Measurements from ENCODE around the gene HLA-DMA. TPM values are rescaled to one million over a fixed set of nuclear protein-coding genes. Genes with fewer than 3 reads are reported as not detected.

HLA-DMA gene
- total RNA-seq, 1 donor from 2014 or later: 8.7 TPM

DNA sequence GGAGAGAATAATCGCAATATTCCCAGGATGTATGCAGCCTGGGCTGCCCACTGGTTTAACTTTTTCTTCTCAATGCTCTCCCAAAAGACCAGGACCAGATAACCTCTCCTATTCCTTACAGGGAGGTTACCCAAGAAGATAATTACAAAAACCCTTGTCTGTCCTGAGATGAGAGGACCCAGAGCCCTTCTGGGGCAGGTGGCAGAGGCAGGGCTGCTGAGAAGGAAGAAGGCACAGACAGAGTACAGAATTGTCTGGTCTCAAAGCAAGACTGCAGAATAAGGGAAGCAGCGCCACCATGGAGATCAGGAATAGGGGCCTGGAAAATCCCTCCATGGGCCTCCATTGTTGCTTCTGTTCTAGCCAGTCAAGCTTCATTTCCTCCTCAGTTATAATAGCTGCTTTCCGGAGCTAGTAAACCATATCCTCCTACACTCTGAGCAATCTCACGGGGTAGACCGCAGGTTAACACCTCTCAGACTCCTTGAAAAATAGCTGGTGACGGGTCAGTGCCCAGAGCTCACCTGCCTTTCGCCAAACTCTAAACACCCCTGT, 11.6 kb downstream of the HLA-DMA start:
- H3K27me3 Mint-ChIP-seq: peaks cover 5% of the 10 kb centered on the region
- peaks cover 53% of the 10 kb centered on the region for H3K4me1 Mint-ChIP-seq
- intact Hi-C loops (cut with micrococcal nuclease): loop anchor here (1.0 kb wide), 2 partner anchors 26 to 47 kb away; no protein-coding TSS in a partner anchor
- H3K4me3 Mint-ChIP-seq: peak overlapping the region; percentile 81
- H3K27ac Mint-ChIP-seq: peak overlapping the region; percentile 84
- H3K36me3 Mint-ChIP-seq (ENCODE audit: low read depth): peaks cover 2% of the 10 kb centered on the region
- H3K9me3 Mint-ChIP-seq: no peaks in the 10 kb centered on the region
- peak; percentile 84 for DNase-seq

DNA sequence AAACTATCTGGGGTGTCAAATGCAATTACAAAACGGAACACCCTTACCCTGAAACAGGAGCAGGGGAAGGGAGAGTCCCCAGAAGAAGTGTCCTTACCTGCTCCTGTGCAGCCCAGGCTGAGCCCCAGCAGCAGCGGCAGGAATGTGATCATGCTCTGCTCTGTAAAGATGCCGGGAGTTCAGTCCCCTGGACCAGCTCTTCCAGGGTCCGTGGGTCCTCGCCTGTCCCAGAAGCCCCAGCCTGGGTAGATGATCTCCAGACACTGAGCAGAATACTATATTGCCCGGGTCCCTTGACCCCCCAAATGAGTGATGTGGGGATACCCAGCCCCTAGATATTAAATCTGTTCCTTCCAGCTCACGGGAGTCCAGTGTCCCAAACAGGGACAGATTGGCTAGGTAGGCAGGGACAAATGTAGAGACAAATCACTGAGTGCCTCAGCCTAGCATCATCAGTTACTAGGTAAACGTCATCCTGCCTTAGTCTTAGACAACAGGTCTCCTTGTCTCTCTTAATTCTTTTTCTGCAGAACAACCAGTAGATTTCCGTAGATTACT, 12.2 kb downstream of the HLA-DMA start, which contains the start of gene HLA-DMB:
HLA-DMB (minus strand) TSS at position 373 of the 558 bp plus-strand sequence; CDS start at position 152, 221 bp downstream.
- Mint-ChIP-seq H3K4me3 (peak within 1 kb of the TSS; percentile 81), H3K27me3 (peaks cover 5% of the 10 kb centered on the region), H3K9me3 (no peaks in the 10 kb centered on the region), H3K27ac (peak within 1 kb of the TSS; percentile 84), H3K36me3 (ENCODE audit: low read depth) (peaks cover 2% of the 10 kb centered on the region), H3K4me1 (peaks cover 52% of the 10 kb centered on the region)
- DNase-seq: peak; percentile 88
- intact Hi-C loops (cut with micrococcal nuclease): loop anchor here (1.0 kb wide), 2 partner anchors 27 to 46 kb away; no protein-coding TSS in a partner anchor

DNA sequence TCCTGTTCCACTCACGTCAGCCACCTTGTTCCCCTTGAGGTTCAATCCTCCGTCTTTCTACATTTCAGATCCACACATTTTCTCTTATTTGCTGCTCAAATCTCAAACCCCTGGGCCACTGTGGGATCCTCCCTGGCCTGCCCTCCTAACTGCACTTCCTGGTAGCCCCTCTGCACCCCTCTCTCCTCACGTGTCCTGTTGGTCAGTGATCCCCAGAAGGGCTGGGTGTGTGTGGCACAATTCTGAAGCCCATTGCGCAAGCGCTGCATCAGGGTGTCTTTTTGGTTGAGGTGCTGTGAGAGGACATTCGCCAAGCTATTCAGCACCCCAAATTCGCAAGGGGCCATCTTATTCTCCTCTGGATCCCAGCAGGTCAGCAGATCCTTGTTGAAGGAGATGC, 14.4 kb downstream of the HLA-DMA start:
- DNase-seq: peak; percentile 55
- Mint-ChIP-seq H3K4me1 (peaks cover 34% of the 10 kb centered on the region), H3K9me3 (no peaks in the 10 kb centered on the region), H3K27me3 (peaks cover 5% of the 10 kb centered on the region), H3K36me3 (ENCODE audit: low read depth) (peaks cover 2% of the 10 kb centered on the region), H3K4me3 (no peak overlapping the region), H3K27ac (no peak overlapping the region)
- intact Hi-C loops (cut with micrococcal nuclease): no loop called here

DNA sequence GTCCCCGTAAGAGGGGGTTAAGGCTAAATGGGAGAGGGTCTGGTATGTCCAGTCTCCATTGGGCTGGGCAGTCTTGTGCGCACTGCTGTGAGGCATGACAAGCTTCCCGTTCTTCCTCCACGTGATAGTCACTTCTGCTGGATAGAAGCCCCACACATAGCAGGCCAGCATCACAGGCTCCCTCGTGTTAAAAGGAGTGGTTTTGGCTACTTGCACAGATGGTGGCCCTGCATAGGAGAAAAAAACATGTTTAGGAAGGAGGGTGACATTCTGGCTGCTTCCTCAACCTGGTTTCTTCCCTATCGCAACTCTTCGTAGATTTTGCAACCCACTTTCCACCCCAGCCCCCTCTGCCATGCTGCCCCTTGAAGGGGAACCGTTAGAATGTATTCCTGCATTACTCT, 15.7 kb downstream of the HLA-DMA start:
- intact Hi-C loops (cut with micrococcal nuclease): no loop called here
- H3K9me3 Mint-ChIP-seq: no peaks in the 10 kb centered on the region
- peaks cover 2% of the 10 kb centered on the region for H3K36me3 Mint-ChIP-seq (ENCODE audit: low read depth)

DNA sequence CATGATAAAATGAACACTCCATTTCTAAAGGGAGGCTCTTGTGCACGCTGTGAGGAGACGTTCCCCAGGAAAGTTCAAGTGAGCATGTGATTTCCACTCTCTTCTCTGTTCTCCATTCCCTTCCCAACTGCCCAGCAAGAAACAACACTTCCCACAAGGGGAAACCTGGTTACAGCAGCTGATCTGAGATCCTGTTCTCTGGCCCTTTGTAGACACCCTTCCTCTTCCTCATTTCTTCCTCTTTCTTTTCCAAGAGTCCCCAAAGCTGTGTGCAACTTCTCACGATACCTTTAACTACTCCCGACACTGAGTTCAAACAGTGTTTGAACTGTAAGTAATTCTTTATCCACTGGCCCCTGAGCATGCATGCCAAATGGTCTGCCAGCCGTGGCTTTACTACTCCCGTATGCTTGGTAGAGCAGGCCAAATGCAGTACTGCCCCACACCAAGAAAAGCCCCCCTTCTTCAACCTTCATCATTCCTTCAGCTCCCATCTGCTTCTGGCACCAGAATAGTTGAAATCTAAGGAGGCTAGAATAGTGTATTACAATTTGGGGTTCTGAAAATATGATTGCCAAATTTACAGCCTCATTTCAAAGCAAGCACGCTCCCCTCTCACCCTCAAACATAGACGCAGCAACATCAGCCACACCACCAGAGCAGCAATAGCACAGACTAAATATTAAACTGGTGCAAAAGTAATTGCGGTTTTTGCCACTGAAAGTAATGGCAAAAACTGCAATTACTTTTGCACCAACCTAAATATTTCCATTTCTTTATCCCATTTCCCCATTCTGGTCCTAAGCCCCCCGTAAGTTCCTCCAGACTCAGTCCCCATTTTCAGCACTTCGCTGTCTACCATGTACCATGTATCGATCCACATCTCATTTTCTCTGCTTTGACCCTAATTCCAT, 16.4 kb downstream of the HLA-DMA start:
- Mint-ChIP-seq H3K36me3 (ENCODE audit: low read depth) (peaks cover 2% of the 10 kb centered on the region), H3K27me3 (peaks cover 12% of the 10 kb centered on the region), H3K9me3 (no peaks in the 10 kb centered on the region), H3K4me1 (peaks cover 21% of the 10 kb centered on the region), H3K27ac (no peak overlapping the region), H3K4me3 (no peak overlapping the region)
- no peak for DNase-seq
- intact Hi-C loops (cut with micrococcal nuclease): no loop called here

More for the DNA sequence above, 15.7 kb downstream of the HLA-DMA start:
- peak; percentile 53 for DNase-seq
- Mint-ChIP-seq H3K4me3 (no peak overlapping the region), H3K27ac (no peak overlapping the region), H3K4me1 (peaks cover 26% of the 10 kb centered on the region), H3K27me3 (peaks cover 9% of the 10 kb centered on the region)

DNA sequence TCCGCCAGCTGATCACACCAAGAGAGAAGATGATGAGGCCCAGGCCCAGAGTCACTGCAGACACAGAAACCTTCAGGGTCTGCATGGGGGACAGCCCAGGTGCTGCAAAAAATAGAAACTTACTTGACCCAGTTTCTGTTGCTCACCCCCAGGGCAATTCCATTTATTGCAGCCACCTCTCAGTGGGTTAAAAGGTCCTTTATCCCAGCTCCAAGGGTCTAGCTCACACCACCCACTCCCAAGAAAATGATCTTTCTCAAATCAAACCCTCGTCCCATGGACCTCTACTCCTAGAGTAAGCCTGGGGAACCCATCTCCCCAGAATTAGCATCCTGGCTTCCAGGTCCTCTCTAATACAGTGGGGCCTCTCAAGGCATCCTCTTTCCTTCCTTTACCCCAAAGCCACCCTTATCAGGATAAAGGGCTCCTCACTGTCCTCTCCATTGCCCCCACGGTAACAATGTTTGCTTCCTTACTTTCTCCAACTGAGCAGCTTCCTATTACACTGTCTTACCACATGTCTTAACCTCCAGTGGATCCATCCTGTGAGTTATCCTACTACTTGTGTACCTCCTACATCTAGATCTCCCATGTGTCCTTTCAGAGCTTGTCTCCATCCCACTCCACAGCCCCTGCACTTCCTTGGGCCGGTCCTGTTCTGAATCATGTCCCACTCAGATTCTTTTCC, 17.2 kb downstream of the HLA-DMA start:
- H3K27ac Mint-ChIP-seq: no peak overlapping the region
- H3K9me3 Mint-ChIP-seq: no peaks in the 10 kb centered on the region
- DNase-seq: peak; percentile 53
- H3K4me3 Mint-ChIP-seq: no peak overlapping the region
- intact Hi-C loops (cut with micrococcal nuclease): no loop called here
- H3K27me3 Mint-ChIP-seq: peaks cover 19% of the 10 kb centered on the region
- peaks cover 2% of the 10 kb centered on the region for H3K36me3 Mint-ChIP-seq (ENCODE audit: low read depth)
- peaks cover 13% of the 10 kb centered on the region for H3K4me1 Mint-ChIP-seq

DNA sequence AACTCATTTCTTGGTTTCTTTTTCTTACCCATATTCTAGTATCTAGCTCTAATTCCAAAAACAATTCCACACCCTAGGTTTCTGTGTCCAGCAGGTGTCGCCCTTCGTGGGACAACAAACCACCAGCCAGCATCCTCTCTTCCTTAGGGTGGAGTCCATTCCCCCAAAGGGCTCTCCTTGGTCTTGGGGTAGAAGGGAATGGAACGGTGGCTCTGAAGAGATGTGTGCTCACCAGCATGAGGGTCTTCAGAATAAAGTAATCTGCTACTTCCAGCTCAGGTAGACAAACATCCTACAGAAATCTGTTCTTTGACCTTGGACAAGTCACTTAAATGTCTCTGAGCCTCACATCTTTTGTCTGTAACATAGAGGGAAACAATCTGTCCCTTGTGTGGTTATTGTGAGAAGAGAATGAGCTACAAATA, 19.2 kb downstream of the HLA-DMA start:
- peak; percentile 93 for DNase-seq
- peaks cover 26% of the 10 kb centered on the region for H3K27me3 Mint-ChIP-seq
- H3K4me3 Mint-ChIP-seq: no peak overlapping the region
- intact Hi-C loops (cut with micrococcal nuclease): loop anchor here (1.0 to 5.0 kb wide), 4 partner anchors 19 to 52 kb away; partner anchors contain the start of genes BRD2 and HLA-DMA
- peaks cover 5% of the 10 kb centered on the region for H3K4me1 Mint-ChIP-seq
- peaks cover 2% of the 10 kb centered on the region for H3K36me3 Mint-ChIP-seq (ENCODE audit: low read depth)
- H3K9me3 Mint-ChIP-seq: no peaks in the 10 kb centered on the region
- H3K27ac Mint-ChIP-seq: no peak overlapping the region

DNA sequence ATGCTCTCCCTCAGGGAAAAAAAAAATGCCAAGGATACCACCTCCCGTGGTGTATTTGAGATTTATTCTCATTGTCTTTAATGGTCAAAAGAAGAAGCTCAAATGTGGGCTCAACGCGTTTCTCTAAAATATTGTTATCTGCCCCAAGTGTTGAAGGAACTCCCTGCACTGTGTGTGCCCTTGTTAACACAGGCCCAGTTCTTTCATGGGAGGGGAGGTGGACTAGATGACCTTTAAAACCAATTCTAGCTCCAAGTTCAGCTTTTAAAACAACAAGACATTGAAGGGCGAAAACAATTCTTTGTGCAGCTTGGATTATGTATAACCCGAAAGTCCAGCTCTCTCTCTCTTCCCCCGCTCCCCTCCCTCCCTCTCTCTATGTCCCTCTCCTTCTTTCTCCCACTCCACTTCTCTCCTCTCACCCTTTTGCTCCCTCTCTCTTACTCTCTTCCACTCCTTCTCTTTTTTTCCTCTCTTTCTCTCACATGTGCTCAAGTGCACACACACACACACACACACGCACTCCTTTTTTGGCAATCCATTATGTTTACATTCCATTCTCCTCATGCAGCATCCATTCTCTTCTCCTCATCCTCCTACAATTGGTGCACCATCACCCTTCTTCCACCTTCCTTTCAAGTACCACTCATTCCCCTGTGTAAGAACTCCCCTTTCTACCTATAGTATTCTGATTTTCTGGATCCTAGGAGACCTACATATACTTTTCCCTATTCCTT, 20.6 kb downstream of the HLA-DMA start:
- Mint-ChIP-seq H3K9me3 (no peaks in the 10 kb centered on the region), H3K36me3 (ENCODE audit: low read depth) (peaks cover 2% of the 10 kb centered on the region), H3K27ac (no peak overlapping the region), H3K4me3 (no peak overlapping the region), H3K4me1 (peaks cover 5% of the 10 kb centered on the region), H3K27me3 (peaks cover 28% of the 10 kb centered on the region)
- intact Hi-C loops (cut with micrococcal nuclease): loop anchor here (2.0 to 5.0 kb wide), 3 partner anchors 21 to 45 kb away; partner anchors contain the start of genes BRD2 and HLA-DMA
- peak; percentile 43 for DNase-seq

DNA sequence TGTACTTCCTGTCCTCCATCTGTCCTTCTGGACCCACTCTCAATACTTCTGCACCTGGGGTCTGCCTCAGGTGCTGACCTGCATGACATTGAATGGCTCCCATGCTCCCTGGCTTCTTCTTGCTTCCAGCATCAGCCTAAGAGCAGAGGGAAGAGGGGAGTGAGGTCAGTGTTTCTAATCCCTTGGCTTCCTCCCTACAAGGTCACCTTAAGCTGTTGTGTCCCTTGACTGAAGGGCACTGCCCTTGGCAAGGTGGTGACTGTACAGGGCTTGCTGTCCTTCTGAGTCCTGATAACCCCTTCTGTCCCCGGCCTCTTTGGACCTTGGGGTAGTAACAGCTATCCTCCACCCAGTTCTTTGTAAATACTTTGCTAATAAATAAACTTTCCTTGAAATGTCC, 21.7 kb downstream of the HLA-DMA start:
- intact Hi-C loops (cut with micrococcal nuclease): loop anchor here (5.0 kb wide), 2 partner anchors 36 to 44 kb away; partner anchors contain the start of gene BRD2
- no peak overlapping the region for H3K27ac Mint-ChIP-seq
- peak; percentile 53 for DNase-seq
- no peaks in the 10 kb centered on the region for H3K9me3 Mint-ChIP-seq
- peaks cover 33% of the 10 kb centered on the region for H3K27me3 Mint-ChIP-seq
- peaks cover 5% of the 10 kb centered on the region for H3K4me1 Mint-ChIP-seq
- H3K36me3 Mint-ChIP-seq (ENCODE audit: low read depth): no peaks in the 10 kb centered on the region
- H3K4me3 Mint-ChIP-seq: no peak overlapping the region

DNA sequence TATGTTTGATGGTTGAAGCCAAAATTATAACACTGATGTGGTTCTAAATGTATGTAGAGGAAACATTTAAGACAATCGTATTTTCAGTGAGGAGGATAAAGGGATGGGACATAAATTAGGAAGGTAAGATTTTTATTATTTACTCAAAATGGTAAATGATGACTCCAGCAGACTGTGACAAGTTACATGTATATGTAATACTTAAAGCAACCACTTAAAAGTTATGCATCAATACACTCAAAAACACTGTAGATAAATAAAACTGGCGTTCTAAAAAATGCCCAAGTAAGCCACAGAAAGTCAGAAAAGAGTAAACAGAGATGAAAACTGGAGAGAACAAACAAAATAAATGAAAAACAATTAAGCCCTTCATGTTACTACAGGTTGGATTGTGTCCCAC, 30.8 kb downstream of the HLA-DMA start:
- intact Hi-C loops (cut with micrococcal nuclease): no loop called here
- no peak overlapping the region for H3K27ac Mint-ChIP-seq
- H3K9me3 Mint-ChIP-seq: no peaks in the 10 kb centered on the region
- peaks cover 47% of the 10 kb centered on the region for H3K27me3 Mint-ChIP-seq
- H3K36me3 Mint-ChIP-seq (ENCODE audit: low read depth): no peaks in the 10 kb centered on the region
- no peaks in the 10 kb centered on the region for H3K4me1 Mint-ChIP-seq
- no peak for DNase-seq
- no peak overlapping the region for H3K4me3 Mint-ChIP-seq

DNA sequence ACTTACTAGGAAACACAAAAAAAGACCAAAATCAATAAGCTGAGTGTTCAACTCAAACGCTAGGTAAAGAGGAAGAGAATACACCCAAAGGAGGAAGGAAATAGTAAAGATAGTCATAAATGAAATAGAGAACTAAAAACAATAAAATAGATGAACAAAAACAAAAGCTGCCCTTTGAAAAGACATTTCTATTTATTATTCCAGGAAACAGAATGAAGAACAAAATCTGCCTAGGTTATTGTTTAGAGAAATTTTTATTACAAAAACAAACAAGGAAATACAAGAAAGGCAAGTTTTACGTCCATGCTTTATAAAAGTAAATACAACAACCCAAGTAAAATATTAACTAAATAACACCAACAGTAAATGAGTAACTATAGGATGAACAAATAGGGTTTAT, 32.2 kb downstream of the HLA-DMA start:
- Mint-ChIP-seq H3K27me3 (peaks cover 51% of the 10 kb centered on the region), H3K4me3 (no peak overlapping the region), H3K36me3 (ENCODE audit: low read depth) (no peaks in the 10 kb centered on the region), H3K9me3 (no peaks in the 10 kb centered on the region), H3K27ac (no peak overlapping the region), H3K4me1 (no peaks in the 10 kb centered on the region)
- intact Hi-C loops (cut with micrococcal nuclease): no loop called here
- DNase-seq: no peak

DNA sequence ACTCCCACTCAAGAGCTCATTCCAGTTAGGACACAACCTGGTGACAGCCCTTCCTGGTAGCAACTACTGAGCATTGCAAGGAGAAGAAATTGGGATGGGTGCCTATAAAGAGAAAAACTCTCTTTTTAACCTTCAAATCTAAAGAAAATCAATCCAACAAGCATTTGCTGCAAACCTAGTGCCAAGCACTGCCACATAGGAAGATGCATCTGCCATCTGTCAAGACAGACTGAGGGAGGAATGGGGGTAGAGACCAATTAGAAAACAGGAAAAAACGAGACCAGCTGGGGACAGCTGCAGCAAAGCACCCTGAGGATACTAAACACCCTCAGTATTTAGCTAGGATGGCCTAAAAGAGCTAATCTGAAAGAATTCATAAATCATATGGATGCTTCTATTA, 39.9 kb downstream of the HLA-DMA start:
- Mint-ChIP-seq H3K27ac (no peak overlapping the region), H3K4me3 (no peak overlapping the region), H3K27me3 (peaks cover 53% of the 10 kb centered on the region), H3K4me1 (no peaks in the 10 kb centered on the region), H3K9me3 (no peaks in the 10 kb centered on the region), H3K36me3 (ENCODE audit: low read depth) (no peaks in the 10 kb centered on the region)
- intact Hi-C loops (cut with micrococcal nuclease): no loop called here
- peak; percentile 25 for DNase-seq

DNA sequence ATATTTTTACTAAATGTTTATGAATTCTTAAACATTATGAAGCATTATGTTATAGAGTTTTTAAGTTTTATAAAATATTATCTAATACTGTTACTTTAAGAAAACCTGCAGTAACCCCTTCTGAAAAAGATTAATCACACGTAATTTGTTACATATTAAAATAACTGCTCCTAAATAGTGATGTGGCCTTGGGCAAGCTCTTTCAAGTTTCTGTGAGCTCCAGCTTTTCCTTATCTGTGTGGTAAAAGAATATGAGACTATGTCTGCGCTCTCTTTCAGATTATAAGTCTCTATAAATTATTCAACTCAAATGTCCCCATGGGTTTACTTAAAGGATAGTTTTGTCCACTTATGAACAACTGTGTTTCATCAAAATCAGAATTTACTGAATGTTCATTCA, 44.0 kb downstream of the HLA-DMA start:
- H3K27me3 Mint-ChIP-seq: peaks cover 28% of the 10 kb centered on the region
- H3K36me3 Mint-ChIP-seq (ENCODE audit: low read depth): no peaks in the 10 kb centered on the region
- intact Hi-C loops (cut with micrococcal nuclease): no loop called here
- no peaks in the 10 kb centered on the region for H3K9me3 Mint-ChIP-seq
- no peak overlapping the region for H3K4me3 Mint-ChIP-seq
- no peaks in the 10 kb centered on the region for H3K4me1 Mint-ChIP-seq
- DNase-seq: no peak
- H3K27ac Mint-ChIP-seq: no peak overlapping the region

All from activated CD4-positive, alpha-beta T cell treated with anti-CD3 and anti-CD28 coated beads, Interleukin-2, amount 10 ng/mL, durations not matched to agents 24 days and 14 days (primary cell).